NCI-H2029 (cell line): ENCODE results near the gene TJP2.
A peak's percentile ranks its signal among the peaks of the same experiment; 100 is the strongest.

Source experiments
- DNase-seq: peaks from one replicate; lab custom pipeline; 2025; lab: John Stamatoyannopoulos, UW

TJP2 gene

GRCh38 chr9:69173891-69174615, at the start of gene TJP2:
Gene TJP2 (plus strand): TSS chr9:69174277. CDS start chr9:69174373, 96 bp downstream.
- peak; percentile 14 for DNase-seq

DNA sequence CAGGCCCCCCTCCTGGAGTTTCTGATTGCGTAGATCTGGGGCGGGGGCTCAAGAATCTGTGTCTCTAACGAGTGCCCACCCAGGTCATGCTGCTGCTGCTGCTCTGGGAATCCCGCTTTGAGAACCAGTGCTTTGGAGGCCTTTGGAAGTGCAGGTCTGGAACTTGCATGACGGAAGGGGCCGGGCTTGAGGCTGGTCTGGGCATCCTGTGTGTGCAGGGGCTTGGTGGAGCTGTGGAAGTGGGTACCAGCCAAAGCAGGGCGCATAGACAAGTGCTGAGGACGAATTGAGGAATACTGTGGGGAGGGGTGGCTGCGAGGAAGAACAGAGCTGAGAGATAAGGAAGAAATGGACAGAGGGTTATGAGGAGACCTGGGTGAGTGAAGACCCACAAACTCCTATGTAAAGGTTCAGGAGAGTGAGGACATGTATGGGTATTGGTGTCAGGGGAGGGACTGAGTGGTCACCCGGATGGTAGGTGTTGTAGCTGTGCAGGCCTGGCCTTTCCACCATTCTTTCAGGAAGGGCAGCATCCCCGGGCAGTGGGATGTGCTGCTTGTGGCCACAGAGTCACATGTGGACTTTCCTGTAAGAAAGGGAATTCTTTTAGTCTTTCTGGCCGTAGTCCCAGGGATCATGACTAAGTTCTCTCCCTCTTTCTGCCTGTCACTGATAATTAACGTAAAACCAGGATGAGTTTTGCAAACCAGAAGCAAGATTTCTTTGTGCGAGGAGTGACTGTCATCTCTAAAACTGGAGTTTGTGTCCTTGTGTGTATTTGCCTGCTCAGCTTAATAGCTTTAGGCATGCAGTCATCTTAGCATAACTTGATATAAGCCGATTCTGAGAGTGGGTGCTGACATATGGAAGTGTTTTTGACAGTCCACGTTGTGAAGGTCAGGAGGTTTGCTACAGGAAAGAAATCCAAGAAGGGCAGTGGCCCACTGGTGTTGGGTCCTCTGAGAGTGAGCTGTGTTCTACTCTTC, 43.3 kb upstream of the TJP2 start:
- no peak for DNase-seq

- DNase-seq = no peak
Measured at GRCh38 chr9:69131682-69132081, 42.4 kb upstream of the TJP2 start.

DNA sequence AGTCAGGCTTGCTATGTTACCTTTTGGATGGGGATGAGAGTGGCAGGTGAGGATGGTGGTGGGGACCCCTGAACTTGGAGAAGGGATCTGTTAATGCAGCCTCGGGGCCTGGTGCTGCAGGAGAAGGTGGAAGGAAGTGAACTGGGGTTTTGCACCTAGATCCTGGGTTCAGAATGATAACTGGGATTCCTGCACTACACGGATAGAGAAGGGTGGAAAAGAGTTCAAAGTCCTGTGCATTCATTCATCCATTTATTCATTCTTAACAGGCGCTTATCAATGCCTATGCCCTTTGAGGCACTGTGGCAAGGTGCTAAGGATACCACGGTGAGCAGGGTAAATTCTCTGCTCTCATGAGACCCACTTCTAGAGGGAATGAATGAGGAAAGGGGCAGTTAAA, 41.7 kb upstream of the TJP2 start:
- DNase-seq = no peak

DNA sequence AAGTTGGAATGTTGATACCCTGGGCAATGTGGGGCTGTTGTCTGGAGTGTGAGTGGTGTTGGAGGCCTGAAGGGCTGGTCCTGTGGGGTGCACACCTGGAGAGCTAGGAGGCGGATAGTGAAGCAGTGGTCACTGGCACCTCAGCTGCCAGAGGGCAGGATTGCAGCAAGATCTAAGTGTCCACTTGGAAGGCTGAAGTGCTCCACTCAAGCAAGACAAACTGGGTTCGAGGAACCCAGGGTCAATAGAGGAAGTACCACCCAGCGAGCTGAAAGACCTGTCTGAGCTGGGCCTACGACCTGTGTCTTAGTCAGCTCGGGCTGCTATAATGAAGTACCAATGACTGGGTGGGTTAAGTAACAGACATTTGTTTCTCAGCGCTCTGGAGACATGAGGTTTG, 39.7 kb upstream of the TJP2 start:
- peak; percentile 80 for DNase-seq

DNA sequence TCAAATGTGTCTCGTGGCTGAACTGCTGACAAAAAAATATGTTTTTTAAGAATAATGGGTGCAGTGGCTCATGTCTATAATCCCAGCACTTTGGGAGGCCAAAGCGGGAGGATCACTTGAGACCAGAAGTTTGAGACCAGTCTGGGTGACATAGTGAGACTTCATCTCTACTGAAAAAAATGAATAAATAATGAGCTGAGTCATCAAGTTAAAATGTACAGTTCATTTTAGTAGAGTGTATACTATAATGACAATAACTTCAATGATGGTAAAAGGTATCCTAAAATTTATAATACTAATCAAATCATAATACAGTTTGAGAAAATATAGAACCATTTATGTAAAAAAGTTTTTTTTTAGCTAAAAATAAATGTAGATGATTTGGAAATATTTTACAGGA, 37.9 kb upstream of the TJP2 start:
- no peak for DNase-seq

- no peak for DNase-seq
Measured at GRCh38 chr9:69136779-69137178, 37.3 kb upstream of the TJP2 start.

DNA sequence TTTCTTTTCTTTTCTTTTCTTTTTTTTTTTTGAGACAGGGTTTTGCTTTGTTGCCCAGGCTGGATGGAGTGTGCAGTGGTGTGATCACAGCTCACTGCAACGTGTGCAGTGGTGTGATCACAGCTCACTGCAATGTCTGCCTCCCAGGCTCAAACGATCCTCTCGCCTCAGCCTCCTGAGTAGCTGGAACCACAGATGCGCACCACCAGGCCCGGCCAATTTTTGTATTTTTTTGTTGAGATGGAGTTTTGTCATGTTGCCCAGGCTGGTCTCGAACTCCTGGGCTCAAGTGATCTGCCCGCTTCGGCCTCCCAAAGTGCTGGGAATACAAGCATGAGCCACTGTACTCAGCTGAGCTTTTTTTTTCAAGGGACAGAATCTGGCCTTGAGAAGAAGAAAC, 36.8 kb upstream of the TJP2 start:
- DNase-seq = no peak

DNA sequence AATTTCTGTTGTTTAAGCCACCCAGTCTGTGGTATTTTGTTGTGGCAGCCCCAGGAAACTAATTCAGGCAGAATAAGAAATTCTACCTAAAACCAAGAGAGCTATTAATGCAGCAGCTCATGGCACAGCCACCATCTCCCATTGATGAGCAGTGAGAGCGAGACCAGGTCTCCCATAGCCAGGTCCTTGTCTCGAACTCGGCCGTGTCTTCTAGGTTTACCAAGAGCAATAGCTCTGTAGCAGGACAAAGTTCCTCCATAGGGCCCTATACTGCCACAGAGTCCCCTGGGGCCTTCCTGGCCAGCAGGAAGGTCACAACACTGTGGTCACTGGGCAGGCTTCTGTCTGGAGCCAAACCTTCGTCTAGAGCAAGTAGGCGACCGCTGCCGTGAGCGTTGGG, 34.5 kb upstream of the TJP2 start:
- no peak for DNase-seq

DNA sequence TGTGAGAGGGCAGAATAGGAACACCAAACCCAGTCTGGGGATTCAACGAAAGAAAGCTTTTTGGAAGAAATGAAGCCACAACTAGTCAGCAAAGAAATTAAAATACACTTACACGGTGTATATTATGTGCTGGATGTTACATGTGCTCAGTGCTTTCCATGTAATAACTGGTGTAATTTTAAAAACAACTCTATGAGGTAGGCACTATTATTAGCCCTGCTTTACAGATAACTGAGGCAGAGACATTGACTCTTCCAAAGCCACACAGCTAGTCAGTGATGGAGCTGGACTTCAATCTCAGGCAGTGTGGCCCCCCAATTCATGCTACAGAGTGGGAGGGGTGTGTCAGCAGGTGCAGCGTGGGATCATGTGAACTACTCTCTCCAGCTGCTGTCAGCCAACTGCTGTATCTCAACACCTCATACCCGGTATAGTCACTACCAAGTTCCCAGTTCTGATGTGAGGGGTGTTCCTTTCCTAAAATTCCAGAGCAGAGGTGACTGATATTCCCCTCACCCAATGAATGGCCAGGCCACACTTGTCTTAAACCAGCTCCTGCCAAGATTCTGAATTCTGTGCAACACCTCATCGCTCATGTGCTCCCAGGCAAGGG, 33.8 kb upstream of the TJP2 start:
- DNase-seq = no peak

GRCh38 chr9:69141851-69142250, 32.2 kb upstream of the TJP2 start:
- no peak for DNase-seq

- no peak for DNase-seq
Measured at GRCh38 chr9:69143291-69143690, 30.8 kb upstream of the TJP2 start.

DNA sequence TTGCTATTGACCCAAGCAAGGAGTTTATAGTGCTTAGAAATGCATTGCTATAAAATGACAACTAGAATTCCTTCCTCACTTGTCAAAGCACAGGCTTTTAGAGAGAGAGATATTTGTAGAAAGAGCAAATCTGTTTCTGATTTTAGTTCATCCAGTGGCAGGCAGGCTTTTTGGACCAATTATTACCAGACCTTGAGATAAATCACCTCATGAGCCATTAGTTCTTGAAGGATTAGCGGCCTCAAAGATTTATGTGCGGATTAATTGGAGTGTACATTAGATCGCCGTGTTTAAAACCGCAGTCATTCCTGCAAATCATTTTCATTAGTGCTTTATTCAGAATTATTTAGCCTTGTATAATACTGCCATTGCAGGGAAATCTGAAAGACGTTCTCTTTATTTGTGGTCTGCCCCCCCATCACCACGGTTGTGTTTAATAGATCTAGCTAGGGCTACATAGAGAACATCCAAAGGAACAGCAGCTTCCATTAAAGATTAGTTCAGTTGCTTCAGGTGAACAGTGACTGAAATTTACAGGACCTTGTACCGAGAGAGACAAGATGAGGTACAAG, 28.8 kb upstream of the TJP2 start:
- DNase-seq = no peak

- DNase-seq = no peak
Measured at GRCh38 chr9:69147041-69147834, 26.8 kb upstream of the TJP2 start.

GRCh38 chr9:69149321-69149807, 24.7 kb upstream of the TJP2 start:
- peak; percentile 45 for DNase-seq

DNA sequence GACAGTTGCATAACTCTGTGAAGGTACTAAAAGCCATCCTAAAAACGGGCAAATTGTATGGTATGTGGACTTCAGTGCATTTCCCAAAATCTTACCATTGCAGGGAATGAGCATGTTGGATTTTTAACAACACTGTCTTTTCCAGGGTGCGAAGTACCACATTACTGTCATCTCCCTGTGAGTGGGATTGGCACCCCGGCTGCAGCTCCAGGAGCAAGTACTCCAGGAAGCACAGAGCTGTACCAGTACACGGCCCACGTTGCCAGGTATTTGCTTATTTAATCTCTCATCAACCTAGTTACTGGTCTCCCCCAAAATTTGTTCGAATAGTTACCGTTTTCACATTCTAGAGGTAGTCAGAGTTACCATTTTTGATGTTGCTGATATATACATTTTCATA, 22.6 kb upstream of the TJP2 start:
- no peak for DNase-seq

DNA sequence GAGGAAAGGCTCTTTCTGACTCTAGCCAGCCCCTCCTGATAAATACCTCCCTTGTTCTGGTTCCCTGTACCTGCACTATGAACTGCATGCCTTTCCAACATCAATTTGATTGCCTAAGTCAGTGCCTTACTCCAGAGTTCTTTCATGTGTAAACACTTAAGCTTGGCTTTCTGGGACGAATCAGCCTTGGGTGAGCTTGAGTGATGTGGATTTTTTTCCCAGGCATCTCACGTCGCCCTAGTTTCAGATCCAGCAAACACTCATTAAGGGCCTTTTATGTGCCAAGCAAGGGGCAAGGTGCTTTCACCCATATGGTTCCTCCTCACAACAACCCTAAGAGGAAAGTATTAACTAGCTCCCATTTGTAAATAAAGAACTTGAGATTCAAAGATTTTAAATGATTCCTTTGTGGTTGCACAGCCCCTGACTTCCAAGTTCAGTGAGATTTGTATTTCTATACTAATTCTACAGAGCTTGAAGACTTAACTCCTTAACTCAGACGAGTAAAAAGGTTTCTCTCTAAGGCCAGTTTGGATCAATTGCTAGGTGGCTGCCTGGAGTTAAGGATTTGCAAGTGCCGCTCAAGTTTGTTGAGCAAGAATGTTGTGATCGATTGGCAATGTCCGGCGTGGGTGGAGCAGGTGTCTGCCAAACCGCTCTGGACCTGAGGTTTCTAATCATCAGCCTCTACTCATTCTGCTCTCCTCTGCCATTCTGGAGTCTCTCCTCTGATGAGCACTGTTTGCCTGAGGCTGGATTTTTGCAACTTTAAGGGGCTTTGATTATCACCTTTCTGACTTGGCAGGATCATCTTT, 20.2 kb upstream of the TJP2 start:
- peak; percentile 9 for DNase-seq

- DNase-seq = no peak
Measured at GRCh38 chr9:69155341-69156030, 18.6 kb upstream of the TJP2 start.

GRCh38 chr9:69157751-69158466, 16.2 kb upstream of the TJP2 start:
- DNase-seq = no peak
